Parathyroid adenoma (tissue), 2 donors: ENCODE data around the gene AP5Z1.

Source experiments
- H2AFZ ChIP-seq: fragments of 300-600 bp; sonication (generic); one replicate; pipeline ENCODE4 v1.7.0; 2017; ENCODE audit warnings: antibody characterized with exemption, mild to moderate bottlenecking
- H3K27ac ChIP-seq: fragments of 300-600 bp; sonication (generic); one replicate; pipeline ENCODE4 v1.7.0; 2017
- H3K27me3 ChIP-seq: fragments of 300-600 bp; sonication (generic); one replicate; pipeline ENCODE4 v1.7.0; 2017; ENCODE audit warnings: low read length; ENCODE audit not compliant: control insufficient read depth, insufficient read depth
- H3K36me3 ChIP-seq: fragments of 300-600 bp; sonication (generic); one replicate; pipeline ENCODE4 v1.7.0; 2017; ENCODE audit warnings: low read length; ENCODE audit not compliant: control insufficient read depth, insufficient read depth
- H3K4me1 ChIP-seq: fragments of 300-600 bp; sonication (generic); one replicate; pipeline ENCODE4 v1.7.0; 2017; ENCODE audit warnings: control low read depth
- H3K4me2 ChIP-seq: fragments of 300-600 bp; sonication (generic); one replicate; pipeline ENCODE4 v1.7.0; 2017; ENCODE audit warnings: low read length
- H3K4me3 ChIP-seq: fragments of 300-600 bp; sonication (generic); one replicate; pipeline ENCODE4 v1.7.0; 2017; ENCODE audit warnings: low read depth, low read length
- H3K79me2 ChIP-seq: fragments of 300-600 bp; sonication (generic); one replicate; pipeline ENCODE4 v1.7.0; 2017; ENCODE audit warnings: control low read depth
- H3K9ac ChIP-seq: fragments of 300-600 bp; sonication (generic); one replicate; pipeline ENCODE4 v1.7.0; 2017; ENCODE audit warnings: mild to moderate bottlenecking
- H3K9me3 ChIP-seq: fragments of 300-600 bp; sonication (generic); one replicate; pipeline ENCODE4 v1.7.0; 2017; ENCODE audit warnings: low read length; ENCODE audit not compliant: control insufficient read depth
- TF ChIP-seq, protein P1 (sequence below): fragments of 300-600 bp; sonication (generic); IDR thresholded peaks from one replicate; pipeline ENCODE4 v1.7.0; 2017; ENCODE audit warnings: antibody characterized with exemption, mild to moderate bottlenecking
- donor health status: primary hyperparathyroidism.

The AP5Z1 gene

DNA sequence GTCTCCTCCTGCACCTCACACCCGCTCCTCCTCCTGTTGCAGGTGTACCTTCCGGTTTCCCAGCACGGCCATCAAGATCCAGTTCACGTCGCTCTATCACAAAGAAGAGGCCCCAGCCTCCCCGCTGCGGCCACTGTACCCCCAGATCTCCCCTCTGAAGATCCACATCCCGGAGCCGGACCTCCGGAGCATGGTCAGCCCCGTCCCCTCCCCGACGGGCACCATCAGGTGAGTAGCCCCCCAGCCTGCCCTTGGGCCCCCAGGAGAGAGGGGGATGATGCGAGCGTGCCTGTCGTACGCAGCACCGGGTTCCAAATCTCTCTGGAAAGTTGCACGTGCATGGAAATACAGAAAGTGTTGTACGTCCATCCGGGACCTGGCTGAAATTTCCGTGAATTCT lies 34.6 kb upstream of the AP5Z1 start:
- no peak overlapping the region for H3K4me2 ChIP-seq
- no peaks in the 10 kb centered on the region for H3K27me3 ChIP-seq
- H3K27ac ChIP-seq, result no peak overlapping the region
- H2AFZ ChIP-seq, result no peak overlapping the region
- TF ChIP-seq, protein P1, sequence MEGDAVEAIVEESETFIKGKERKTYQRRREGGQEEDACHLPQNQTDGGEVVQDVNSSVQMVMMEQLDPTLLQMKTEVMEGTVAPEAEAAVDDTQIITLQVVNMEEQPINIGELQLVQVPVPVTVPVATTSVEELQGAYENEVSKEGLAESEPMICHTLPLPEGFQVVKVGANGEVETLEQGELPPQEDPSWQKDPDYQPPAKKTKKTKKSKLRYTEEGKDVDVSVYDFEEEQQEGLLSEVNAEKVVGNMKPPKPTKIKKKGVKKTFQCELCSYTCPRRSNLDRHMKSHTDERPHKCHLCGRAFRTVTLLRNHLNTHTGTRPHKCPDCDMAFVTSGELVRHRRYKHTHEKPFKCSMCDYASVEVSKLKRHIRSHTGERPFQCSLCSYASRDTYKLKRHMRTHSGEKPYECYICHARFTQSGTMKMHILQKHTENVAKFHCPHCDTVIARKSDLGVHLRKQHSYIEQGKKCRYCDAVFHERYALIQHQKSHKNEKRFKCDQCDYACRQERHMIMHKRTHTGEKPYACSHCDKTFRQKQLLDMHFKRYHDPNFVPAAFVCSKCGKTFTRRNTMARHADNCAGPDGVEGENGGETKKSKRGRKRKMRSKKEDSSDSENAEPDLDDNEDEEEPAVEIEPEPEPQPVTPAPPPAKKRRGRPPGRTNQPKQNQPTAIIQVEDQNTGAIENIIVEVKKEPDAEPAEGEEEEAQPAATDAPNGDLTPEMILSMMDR, result no peak
- peaks cover 28% of the 10 kb centered on the region for H3K79me2 ChIP-seq
- peaks cover 21% of the 10 kb centered on the region for H3K4me1 ChIP-seq
- no peak overlapping the region for H3K9ac ChIP-seq
- no peaks in the 10 kb centered on the region for H3K9me3 ChIP-seq
- H3K4me3 ChIP-seq, result no peak overlapping the region
- H3K36me3 ChIP-seq, result no peaks in the 10 kb centered on the region

DNA sequence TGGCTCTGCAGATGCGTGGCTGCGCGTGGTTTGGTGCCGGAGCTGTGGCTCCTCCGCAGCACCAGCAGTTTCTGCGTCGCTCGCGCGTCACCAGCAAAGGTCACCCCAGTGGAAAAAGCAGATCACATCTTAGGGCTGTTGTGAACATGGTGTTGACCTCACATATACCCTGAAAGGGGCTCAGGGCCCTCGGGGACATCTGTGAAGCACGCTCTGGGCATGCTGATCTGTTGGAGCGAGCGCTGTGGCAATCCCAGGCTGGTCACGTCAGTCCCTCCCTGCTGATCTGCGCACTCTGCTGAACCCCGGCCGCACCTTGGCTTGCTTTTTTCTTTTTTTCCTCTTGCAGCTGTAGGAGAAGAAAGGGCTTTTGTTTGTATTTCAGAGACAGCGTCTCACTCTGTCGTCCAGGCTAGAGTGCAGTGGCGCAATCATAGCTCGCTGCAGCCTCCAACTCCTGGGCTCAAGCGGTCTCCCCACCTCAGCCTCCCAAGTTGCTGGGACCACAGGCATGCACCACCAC lies 33.3 kb upstream of the AP5Z1 start:
- Histone ChIP-seq H3K79me2 (peaks cover 21% of the 10 kb centered on the region), H3K27me3 (no peaks in the 10 kb centered on the region), H3K4me3 (no peak overlapping the region), H3K36me3 (no peaks in the 10 kb centered on the region), H2AFZ (no peak overlapping the region), H3K9me3 (no peaks in the 10 kb centered on the region), H3K4me2 (no peak overlapping the region), H3K4me1 (peaks cover 21% of the 10 kb centered on the region), H3K9ac (no peak overlapping the region), H3K27ac (no peak overlapping the region)
- TF ChIP-seq, protein P1, result no peak

DNA sequence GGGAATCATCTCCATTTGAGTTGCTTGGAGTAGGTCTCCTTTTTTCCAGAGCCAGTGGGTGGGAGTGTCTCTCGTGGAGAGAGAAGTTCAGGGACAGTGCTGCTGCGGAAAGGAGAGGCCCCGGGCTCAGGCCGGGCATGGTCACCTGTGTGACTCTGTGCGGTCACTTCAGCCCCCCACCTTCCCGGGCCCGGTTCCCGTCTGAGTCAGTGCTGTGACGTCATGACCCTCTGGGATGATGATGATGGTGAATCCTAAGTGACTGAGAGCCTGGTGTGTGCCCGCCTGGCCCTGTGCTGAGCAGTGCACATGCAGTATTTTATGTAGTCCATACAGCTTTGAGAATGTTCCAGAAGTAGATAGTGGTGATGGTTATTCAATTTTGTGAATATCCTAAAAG lies 32.6 kb upstream of the AP5Z1 start:
- no peaks in the 10 kb centered on the region for H3K9me3 ChIP-seq
- H3K9ac ChIP-seq, result no peak overlapping the region
- H3K27ac ChIP-seq, result no peak overlapping the region
- no peak overlapping the region for H3K4me3 ChIP-seq
- H3K79me2 ChIP-seq, result peaks cover 21% of the 10 kb centered on the region
- H2AFZ ChIP-seq, result no peak overlapping the region
- TF ChIP-seq, protein P1, result no peak
- peaks cover 21% of the 10 kb centered on the region for H3K4me1 ChIP-seq
- H3K4me2 ChIP-seq, result no peak overlapping the region
- no peaks in the 10 kb centered on the region for H3K27me3 ChIP-seq
- H3K36me3 ChIP-seq, result no peaks in the 10 kb centered on the region

DNA sequence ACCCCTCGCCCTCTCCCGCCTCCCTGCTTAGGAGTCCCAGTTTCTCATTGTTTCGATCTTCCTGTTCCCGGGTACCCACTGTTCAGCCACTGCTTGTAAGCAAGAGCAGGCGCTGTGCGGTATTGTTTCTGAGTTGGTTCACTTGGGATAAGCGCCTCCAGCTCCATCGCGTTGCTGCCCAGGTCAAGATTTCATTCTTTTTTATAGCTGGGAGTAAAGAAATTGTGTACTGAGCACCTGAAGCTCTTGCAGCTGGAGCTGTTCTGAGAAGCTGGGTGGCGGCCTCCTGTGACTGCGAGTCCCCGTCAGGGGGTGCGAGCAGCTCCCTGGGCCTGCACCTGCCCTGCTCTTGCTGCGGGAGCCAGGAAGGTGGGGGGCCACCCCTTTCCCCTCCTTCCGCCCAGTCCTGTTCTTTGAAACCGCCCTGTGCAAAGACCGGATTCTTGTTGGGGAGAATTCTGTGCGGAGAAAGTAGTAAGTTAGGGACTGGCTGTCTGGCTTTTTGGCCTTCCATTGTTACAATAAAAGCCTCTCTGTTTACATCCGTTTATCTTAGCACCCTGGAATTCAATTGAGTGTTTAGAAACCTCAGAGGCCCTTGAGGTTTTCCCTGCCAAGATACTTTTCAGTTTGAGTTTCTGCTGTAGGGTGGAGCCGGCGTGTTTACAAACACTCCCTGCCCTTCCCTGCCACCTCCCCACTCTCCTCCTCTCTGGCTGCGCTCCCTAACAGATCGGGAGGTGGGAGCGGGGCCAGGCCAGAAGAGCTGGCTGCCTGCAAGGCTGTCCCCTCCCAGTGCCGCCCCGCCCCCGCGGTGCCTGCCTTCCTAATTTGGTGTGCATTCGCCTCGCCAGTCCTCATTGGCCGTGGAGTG lies 30.8 kb upstream of the AP5Z1 start:
- Histone ChIP-seq H3K9me3 (no peaks in the 10 kb centered on the region), H3K9ac (peak overlapping the region; percentile 31), H3K36me3 (no peaks in the 10 kb centered on the region), H3K4me1 (peaks cover 9% of the 10 kb centered on the region), H3K4me3 (peak overlapping the region; percentile 24), H2AFZ (peak overlapping the region; percentile 35), H3K27me3 (no peaks in the 10 kb centered on the region), H3K27ac (peak overlapping the region; percentile 85), H3K79me2 (peaks cover 32% of the 10 kb centered on the region), H3K4me2 (peak overlapping the region; percentile 59)
- TF ChIP-seq, protein P1, result no peak
